Activated T-cell treated with anti-CD3 and anti-CD28 coated beads, Interleukin-2, amount 50 U/mL, for 72 hours (primary cell): ENCODE measurements around the gene FERMT2. TPM values are rescaled to one million over a fixed set of nuclear protein-coding genes. Genes with fewer than 3 reads are reported as not detected.

ENCODE experiments used
- ATAC-seq, 2 donors: fragments of 150-1000 bp; cut with Tn5 transposase; replicated peaks in 1 of 2; 2 replicates each; pipeline ENCODE4 v1.10.0; 2021; ENCODE audit warnings: moderate library complexity in 2 of 2, mild to moderate bottlenecking in 1 of 2
- DNase-seq, 2 donors: peaks; one replicate each; pipeline ENCODE4 v3.0.0; 2021 to 2022; ENCODE audit warnings: mixed read lengths in 1 of 2
- H3K27ac Mint-ChIP-seq: one replicate; pipeline ENCODE4 v1.8.0; 2022; ENCODE audit warnings: mild to moderate bottlenecking, moderate library complexity, mixed read lengths
- H3K27me3 Mint-ChIP-seq: one replicate; pipeline ENCODE4 v1.8.0; 2022; ENCODE audit warnings: low read depth, mixed read lengths
- H3K36me3 Mint-ChIP-seq, 2 donors: one replicate each; pipeline ENCODE4 v1.8.0; 2022; ENCODE audit warnings: mixed read lengths in 2 of 2, mild to moderate bottlenecking in 1 of 2; ENCODE audit not compliant: insufficient read depth in 2 of 2
- H3K4me1 Mint-ChIP-seq: one replicate; pipeline ENCODE4 v1.8.0; 2022; ENCODE audit warnings: low read depth, mixed read lengths
- H3K4me3 Mint-ChIP-seq, 2 donors: one replicate each; pipeline ENCODE4 v1.8.0; 2022; ENCODE audit warnings: mild to moderate bottlenecking in 2 of 2, mixed read lengths in 2 of 2, moderate library complexity in 2 of 2
- H3K9me3 Mint-ChIP-seq, 2 donors: one replicate each; pipeline ENCODE4 v1.8.0; 2022; ENCODE audit warnings: mixed read lengths in 2 of 2
- total RNA-seq, 2 donors: library from RNA; stranded (reverse); gene quantifications; one replicate each; pipeline ENCODE4 v1.2.3, GENCODE V29; 2022

FERMT2 gene
- total RNA-seq, 2 donors from 2014 or later = 12.1 to 18.8 TPM

DNA sequence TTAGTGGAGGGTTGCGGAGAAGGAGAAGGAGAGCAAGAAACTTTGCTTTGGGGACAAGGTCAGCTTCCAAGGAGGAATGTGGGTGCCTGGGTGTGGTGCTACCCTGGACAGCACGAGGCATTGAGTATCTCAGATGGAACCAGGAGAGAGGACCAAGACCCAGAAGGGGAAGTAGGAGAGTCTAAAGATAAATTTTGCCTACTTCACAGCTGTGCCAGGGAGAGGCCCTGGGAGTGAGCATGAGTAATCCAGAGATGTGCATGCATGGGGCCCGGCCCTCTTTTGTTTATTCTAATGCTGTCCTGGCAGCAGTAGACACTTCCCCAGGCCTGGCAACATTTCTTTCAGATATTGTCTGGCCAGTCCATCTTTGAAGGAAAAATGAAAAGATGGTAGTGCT lies 110.0 kb downstream of the FERMT2 start:
- ATAC-seq (no peak), DNase-seq (no peak)
- H3K36me3 Mint-ChIP-seq = no peaks in the 10 kb centered on the region
- no peaks in the 10 kb centered on the region for H3K9me3 Mint-ChIP-seq
- H3K27ac Mint-ChIP-seq = no peak overlapping the region
- H3K4me1 Mint-ChIP-seq = no peaks in the 10 kb centered on the region
- H3K4me3 Mint-ChIP-seq = no peak overlapping the region
- no peaks in the 10 kb centered on the region for H3K27me3 Mint-ChIP-seq

DNA sequence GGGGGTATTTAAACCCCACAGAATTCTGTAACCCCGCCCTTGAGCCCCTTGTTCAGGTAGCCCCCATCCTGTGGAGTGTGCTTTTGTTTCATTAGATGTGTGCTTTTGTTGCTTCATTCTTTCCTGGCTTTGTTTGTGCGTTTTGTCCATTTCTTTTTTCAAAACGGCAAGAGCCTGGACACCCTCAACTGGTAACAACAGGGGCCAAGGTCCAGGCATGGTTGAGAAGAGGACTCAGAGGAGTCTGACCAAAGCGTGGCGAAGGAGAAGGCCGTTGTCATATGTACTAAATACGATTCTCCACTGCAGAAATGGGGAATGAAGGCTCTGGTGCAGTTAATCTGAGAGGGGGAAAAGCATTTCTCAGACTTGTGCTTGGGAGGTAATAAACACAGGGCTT lies 113.4 kb downstream of the FERMT2 start:
- ATAC-seq (no peak), DNase-seq (no peak)
- no peaks in the 10 kb centered on the region for H3K36me3 Mint-ChIP-seq
- no peaks in the 10 kb centered on the region for H3K9me3 Mint-ChIP-seq
- no peak overlapping the region for H3K4me3 Mint-ChIP-seq
- no peaks in the 10 kb centered on the region for H3K27me3 Mint-ChIP-seq
- no peaks in the 10 kb centered on the region for H3K4me1 Mint-ChIP-seq
- no peak overlapping the region for H3K27ac Mint-ChIP-seq

DNA sequence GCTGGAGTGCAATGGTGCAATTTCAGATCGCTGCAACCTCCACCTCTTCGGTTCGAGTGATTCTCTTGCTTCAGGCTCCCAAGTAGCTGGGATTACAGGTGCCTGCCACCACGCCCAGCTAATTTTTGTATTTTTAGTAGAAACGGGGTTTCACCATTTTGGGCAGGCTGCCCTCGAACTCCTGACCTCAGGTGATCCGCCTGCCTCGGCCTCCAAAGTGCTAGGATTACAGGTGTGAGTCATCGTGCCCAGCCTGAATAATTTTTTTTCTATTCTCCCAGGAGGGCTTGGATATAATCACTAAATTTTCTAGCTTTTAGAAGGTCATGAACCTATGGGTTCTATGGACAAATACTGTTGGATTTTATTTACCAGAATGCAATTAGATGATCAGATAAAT lies 114.8 kb downstream of the FERMT2 start:
- Mint-ChIP-seq H3K27ac (no peak overlapping the region), H3K36me3 (no peaks in the 10 kb centered on the region), H3K4me3 (no peak overlapping the region), H3K4me1 (no peaks in the 10 kb centered on the region), H3K9me3 (no peaks in the 10 kb centered on the region), H3K27me3 (no peaks in the 10 kb centered on the region)
- DNase-seq (no peak), ATAC-seq (no peak)

DNA sequence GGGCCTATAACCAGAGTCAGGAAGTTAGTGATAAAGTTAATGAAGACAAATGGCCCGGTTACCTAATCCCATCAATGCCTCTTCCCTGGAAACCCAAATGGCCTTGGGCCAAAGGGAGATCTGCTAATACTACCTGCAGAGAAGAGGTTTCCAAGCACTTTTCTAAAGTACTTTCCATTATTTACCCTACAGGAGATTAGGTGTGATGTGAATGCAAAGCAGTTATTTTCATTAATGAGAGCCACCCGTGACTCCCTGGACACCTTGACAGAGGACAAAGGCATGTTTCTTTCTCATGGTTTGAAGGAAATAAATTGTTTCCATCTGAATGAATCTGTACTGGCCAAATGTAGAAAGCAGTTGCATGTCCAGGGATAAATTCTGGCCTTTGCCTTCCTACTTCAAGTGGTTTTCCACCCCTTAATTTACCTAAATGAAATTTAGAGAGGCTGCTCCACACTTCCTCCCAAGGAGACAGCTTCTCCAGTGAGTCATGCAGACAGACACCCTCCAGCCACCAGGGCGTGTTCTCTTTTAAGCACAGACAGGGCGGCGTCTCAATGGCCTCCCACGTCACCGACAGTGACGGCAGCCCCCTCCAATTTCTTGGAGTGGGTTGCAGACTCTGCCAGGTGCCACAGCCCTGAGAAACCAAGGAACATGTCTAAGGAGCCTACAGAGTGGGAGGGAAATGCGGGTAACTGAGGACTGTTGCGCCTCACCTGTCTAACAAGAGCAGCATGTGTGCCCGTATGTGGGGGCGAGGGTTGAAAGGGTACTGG lies 115.5 kb downstream of the FERMT2 start:
- H3K27me3 Mint-ChIP-seq = no peaks in the 10 kb centered on the region
- no peaks in the 10 kb centered on the region for H3K4me1 Mint-ChIP-seq

DNA sequence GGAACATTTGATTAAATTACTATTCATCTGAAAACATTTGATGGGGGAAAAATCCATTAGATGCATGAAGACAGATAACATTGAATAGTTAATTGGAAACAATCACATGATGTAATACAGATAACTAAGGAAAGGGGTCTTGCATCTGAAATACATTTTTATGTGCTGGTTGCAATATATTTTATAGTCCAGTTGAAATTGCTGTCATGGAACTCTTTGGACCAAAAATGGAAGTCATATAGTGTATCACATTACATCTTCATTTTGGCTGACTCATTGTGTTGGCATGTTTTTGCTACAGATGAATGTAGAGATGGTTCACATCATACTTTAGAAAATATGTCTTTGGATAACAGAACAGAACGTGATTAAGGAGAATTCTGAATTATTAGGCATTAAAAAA lies 116.4 kb downstream of the FERMT2 start:
- H3K36me3 Mint-ChIP-seq = no peaks in the 10 kb centered on the region
- H3K4me1 Mint-ChIP-seq = no peaks in the 10 kb centered on the region
- H3K4me3 Mint-ChIP-seq = no peak overlapping the region
- ATAC-seq = no peak
- H3K27ac Mint-ChIP-seq = no peak overlapping the region
- no peaks in the 10 kb centered on the region for H3K27me3 Mint-ChIP-seq
- no peaks in the 10 kb centered on the region for H3K9me3 Mint-ChIP-seq
- DNase-seq = no peak

More for the DNA sequence above, 115.5 kb downstream of the FERMT2 start:
- DNase-seq (no peak), ATAC-seq (no peak)
- Mint-ChIP-seq H3K36me3 (no peaks in the 10 kb centered on the region), H3K4me3 (no peak overlapping the region), H3K27ac (no peak overlapping the region), H3K9me3 (no peaks in the 10 kb centered on the region)

DNA sequence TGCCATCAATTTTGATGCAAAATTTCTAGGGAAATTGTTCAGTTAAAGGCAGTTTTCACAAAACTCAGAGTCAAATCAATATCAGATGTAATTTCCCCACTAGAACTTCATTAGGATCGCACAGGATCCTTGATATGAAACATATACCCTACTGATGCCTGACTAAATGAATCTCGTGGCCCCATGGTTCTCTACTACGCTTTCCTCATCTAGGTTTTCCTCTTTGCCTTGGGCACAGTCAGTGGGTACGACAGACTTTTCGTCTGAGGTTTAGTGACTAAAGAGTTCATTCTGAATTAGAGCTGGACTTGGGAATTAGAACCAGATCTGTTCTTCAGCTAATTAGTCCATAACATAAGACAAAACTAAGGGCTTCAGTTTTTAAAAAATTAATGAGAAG lies 117.0 kb downstream of the FERMT2 start:
- H3K9me3 Mint-ChIP-seq = no peaks in the 10 kb centered on the region
- ATAC-seq = no peak
- no peaks in the 10 kb centered on the region for H3K27me3 Mint-ChIP-seq

DNA sequence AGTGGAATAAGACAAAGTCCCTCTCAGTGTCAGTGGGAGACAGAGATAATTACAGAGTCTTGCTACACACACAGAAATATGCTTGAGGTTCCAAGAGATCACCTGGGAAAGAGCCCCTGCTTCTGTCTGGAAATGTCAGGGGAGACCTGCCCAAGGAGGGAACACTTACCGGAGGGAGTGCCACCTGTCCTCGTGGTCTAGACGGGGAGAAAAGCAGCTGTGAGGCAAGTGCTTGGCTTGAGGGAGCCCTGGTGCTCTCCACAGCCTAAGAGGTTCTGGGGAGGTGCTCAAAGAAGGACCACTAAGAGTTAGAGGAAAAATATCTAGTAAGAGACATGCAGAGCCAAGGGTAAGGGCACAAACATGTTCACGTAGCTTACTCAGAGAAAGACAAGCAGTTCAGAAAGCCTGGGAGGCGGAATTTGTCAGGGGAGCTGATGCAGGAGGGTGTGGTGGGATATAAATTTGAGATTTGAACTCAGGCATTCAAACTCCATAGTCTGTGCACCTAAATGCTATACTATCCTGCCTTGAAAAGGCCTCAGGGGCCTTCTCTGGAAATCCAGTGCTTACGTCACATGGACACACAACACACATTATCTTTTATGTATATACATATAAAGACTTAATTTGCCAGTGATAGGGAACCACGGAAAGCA lies 121.2 kb downstream of the FERMT2 start:
- ATAC-seq (no peak), DNase-seq (no peak)
- Mint-ChIP-seq H3K27me3 (no peaks in the 10 kb centered on the region), H3K4me3 (no peak overlapping the region), H3K27ac (peak overlapping the region; percentile 51), H3K36me3 (no peaks in the 10 kb centered on the region), H3K4me1 (peaks cover 7% of the 10 kb centered on the region), H3K9me3 (no peaks in the 10 kb centered on the region)

More for the DNA sequence above, 117.0 kb downstream of the FERMT2 start:
- DNase-seq = no peak
- Mint-ChIP-seq H3K27ac (no peak overlapping the region), H3K36me3 (no peaks in the 10 kb centered on the region), H3K4me3 (no peak overlapping the region), H3K4me1 (no peaks in the 10 kb centered on the region)

DNA sequence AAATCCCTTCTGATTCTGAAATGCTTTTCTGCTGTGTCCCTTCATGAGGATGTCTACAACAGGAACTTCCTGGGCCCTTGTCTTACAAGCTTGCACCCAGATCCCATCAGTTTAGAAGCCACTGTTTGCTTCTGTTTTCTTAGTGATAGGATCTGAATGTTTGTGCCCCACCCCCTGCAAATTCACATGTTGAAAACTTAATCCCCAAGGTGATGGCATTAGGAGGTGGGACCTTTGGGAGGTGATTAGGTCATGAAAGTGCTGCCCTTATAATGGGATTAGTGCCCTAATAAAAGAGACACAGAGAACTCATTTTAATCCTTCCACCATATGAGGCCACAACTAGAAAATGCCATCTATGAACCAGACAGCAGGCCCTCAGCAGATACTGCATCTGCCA lies 123.4 kb downstream of the FERMT2 start:
- peaks cover 7% of the 10 kb centered on the region for H3K4me1 Mint-ChIP-seq
- H3K27me3 Mint-ChIP-seq = no peaks in the 10 kb centered on the region
- H3K36me3 Mint-ChIP-seq = no peaks in the 10 kb centered on the region
- no peak overlapping the region for H3K27ac Mint-ChIP-seq
- no peaks in the 10 kb centered on the region for H3K9me3 Mint-ChIP-seq
- ATAC-seq (no peak), DNase-seq (no peak)
- H3K4me3 Mint-ChIP-seq = no peak overlapping the region

DNA sequence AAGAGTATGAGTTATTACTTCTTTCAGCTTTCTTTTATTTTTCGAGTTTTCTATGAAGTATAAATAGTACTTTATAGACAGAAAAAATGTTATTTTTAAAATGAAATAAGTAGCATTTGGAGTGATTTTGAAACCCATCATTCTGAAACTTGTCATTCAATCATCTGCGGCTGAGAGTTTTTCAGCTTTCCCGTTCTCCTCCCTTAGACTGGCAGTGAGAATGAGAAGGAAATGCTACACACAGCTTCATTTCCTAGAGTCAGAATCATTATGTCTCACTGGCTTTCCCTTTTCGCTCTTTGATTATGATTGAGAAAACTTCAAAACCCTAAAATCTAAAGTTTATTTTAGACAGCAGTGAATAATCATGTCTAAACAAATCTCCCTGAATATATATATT lies 125.8 kb downstream of the FERMT2 start:
- Mint-ChIP-seq H3K27me3 (no peaks in the 10 kb centered on the region), H3K4me1 (peaks cover 7% of the 10 kb centered on the region), H3K36me3 (no peaks in the 10 kb centered on the region), H3K27ac (no peak overlapping the region), H3K9me3 (no peaks in the 10 kb centered on the region), H3K4me3 (no peak overlapping the region)
- peak in 1 of 2 donors; percentile 8 for DNase-seq
- ATAC-seq = peak; percentile 54 to 79

DNA sequence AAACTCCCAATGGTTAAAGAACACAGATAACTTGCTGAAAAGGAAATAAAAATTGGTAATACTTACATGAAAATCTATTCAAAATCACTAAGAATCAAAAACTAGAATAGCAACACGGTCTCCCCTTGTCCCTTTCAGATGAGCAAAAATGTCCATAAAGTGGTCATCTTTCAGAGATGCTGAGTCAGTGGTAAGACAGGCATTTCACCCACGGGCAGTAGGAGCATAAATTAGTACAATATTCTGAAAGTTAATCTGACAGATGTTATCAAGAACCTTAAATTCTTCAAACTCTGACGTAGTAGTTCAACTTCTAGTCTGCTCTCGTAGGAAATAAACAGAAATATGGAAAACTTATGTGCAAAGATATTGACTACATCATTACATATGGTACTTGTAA lies 126.4 kb downstream of the FERMT2 start:
- Mint-ChIP-seq H3K4me3 (no peak overlapping the region), H3K9me3 (no peaks in the 10 kb centered on the region), H3K27me3 (no peaks in the 10 kb centered on the region), H3K4me1 (peaks cover 7% of the 10 kb centered on the region), H3K27ac (no peak overlapping the region), H3K36me3 (no peaks in the 10 kb centered on the region)
- ATAC-seq (no peak), DNase-seq (no peak)

DNA sequence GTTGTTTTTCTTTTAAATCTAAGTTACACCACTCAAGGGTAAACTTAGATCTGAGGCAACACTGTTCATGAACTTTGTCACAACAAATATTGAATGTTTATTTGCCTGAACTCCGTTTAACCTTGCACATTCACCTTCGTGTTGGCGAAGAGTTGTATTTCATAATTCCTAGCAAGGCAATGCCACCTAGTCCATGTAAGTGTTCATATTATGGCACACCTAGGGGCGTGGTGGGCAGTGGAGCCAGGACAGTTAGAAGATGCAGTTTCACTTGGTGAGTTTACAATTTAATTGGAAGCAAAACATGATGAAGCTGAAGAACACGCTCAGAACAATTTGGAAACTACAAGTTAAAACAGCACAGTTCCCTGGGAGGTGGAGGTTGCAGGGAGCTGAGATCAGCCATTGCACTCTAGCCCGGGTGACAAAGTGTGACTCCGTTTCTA lies 129.0 kb downstream of the FERMT2 start:
- no peak for DNase-seq
- Mint-ChIP-seq H3K9me3 (no peaks in the 10 kb centered on the region), H3K27me3 (no peaks in the 10 kb centered on the region), H3K4me1 (peaks cover 7% of the 10 kb centered on the region), H3K4me3 (no peak overlapping the region), H3K36me3 (no peaks in the 10 kb centered on the region), H3K27ac (no peak overlapping the region)
- ATAC-seq = no peak

DNA sequence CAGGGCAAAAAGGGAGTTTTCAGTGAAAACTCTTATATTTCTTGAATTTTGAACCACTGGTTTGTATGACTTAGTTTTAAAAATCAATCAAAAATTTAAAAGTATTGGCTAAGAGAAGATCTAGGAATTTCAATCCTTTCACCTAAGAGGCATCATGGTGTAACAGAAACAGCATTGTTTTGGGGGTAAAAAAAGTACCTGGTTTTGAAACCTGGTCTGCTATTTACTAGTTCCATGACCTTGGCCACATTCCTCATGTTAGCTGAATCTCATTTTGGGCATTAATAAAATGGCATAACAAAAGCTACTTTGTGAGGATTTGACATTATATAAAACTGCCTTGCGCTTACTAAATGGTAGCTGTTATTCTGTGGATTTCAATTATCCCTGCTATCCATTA lies 142.7 kb downstream of the FERMT2 start:
- no peaks in the 10 kb centered on the region for H3K36me3 Mint-ChIP-seq
- H3K27ac Mint-ChIP-seq = no peak overlapping the region
- no peak for DNase-seq
- H3K27me3 Mint-ChIP-seq = no peaks in the 10 kb centered on the region
- H3K4me3 Mint-ChIP-seq = no peak overlapping the region
- ATAC-seq = no peak
- H3K9me3 Mint-ChIP-seq = no peaks in the 10 kb centered on the region
- H3K4me1 Mint-ChIP-seq = no peaks in the 10 kb centered on the region
